SU-DHL-6 (cell line): ENCODE measurements around the gene DPF1.

Experiments
- H2AFZ ChIP-seq: fragments of 200-600 bp; sonication (generic); 2 replicates; pipeline ENCODE4 v1.6.1; 2014; ENCODE audit warnings: low read depth, mild to moderate bottlenecking, moderate library complexity, mixed read lengths, antibody characterized with exemption, low read length; ENCODE audit not compliant: severe bottlenecking
- H3F3A ChIP-seq: fragments of 200-600 bp; shearing (Covaris generic); 2 replicates; pipeline ENCODE4 v1.6.0; 2016; ENCODE audit warnings: antibody characterized with exemption, mild to moderate bottlenecking; ENCODE audit not compliant: insufficient read depth
- H3K27ac ChIP-seq: fragments of 200-600 bp; sonication (generic); 2 replicates; pipeline ENCODE4 v1.5.1; 2016; ENCODE audit warnings: low read depth, mild to moderate bottlenecking, low read length, moderate library complexity, mixed read lengths
- H3K27me3 ChIP-seq: fragments of 200-600 bp; sonication (generic), shearing (Covaris generic); 2 replicates; pipeline ENCODE4 v1.6.0; 2014; ENCODE audit warnings: mild to moderate bottlenecking, low read length
- H3K36me3 ChIP-seq: fragments of 200-600 bp; sonication (generic); 2 replicates; pipeline ENCODE4 v1.6.1; 2014; ENCODE audit warnings: mild to moderate bottlenecking, low read length, mixed read lengths
- H3K4me2 ChIP-seq: fragments of 300-600, 200-600 bp; shearing (Covaris generic), sonication (generic); 2 replicates; pipeline ENCODE4 v1.6.0; 2014; ENCODE audit warnings: low read length, low read depth, mild to moderate bottlenecking; ENCODE audit not compliant: poor library complexity, severe bottlenecking
- H3K4me3 ChIP-seq: fragments of 200-600 bp; sonication (generic); 2 replicates; pipeline ENCODE4 v1.5.1; 2014; ENCODE audit warnings: antibody characterized with exemption, low read length, mild to moderate bottlenecking, mixed read lengths; ENCODE audit not compliant: insufficient read depth, poor library complexity, severe bottlenecking
- H3K79me2 ChIP-seq: fragments of 200-600 bp; sonication (generic); 2 replicates; pipeline ENCODE4 v1.6.1; 2014; ENCODE audit warnings: mild to moderate bottlenecking, low read length, moderate library complexity; ENCODE audit not compliant: insufficient read depth
- H3K9ac ChIP-seq: fragments of 200-600 bp; sonication (generic); 2 replicates; pipeline ENCODE4 v1.7.0; 2014; ENCODE audit warnings: mild to moderate bottlenecking, low read length
- H3K9me2 ChIP-seq: fragments of 200-600 bp; sonication (generic); replicated peaks from 2 replicates; pipeline ENCODE4 v1.6.1; 2014; ENCODE audit warnings: low read length; ENCODE audit not compliant: insufficient read depth
- H3K9me3 ChIP-seq: fragments of 200-600 bp; sonication (generic); 2 replicates; pipeline ENCODE4 v1.6.1; 2014; ENCODE audit warnings: low read length, mixed read lengths; ENCODE audit not compliant: insufficient read depth
- H4K20me1 ChIP-seq: fragments of 200-600 bp; sonication (generic); 2 replicates; pipeline ENCODE4 v1.6.1; 2014; ENCODE audit warnings: low read depth, mild to moderate bottlenecking, antibody characterized with exemption, low read length, moderate library complexity, mixed read lengths
- CTCF ChIP-seq: fragments of 200-600 bp; sonication (generic); IDR thresholded peaks from one replicate; pipeline ENCODE4 v1.5.1; 2017; ENCODE audit warnings: antibody characterized with exemption, mild to moderate bottlenecking, low read length, moderate library complexity; ENCODE audit not compliant: insufficient read depth, poor library complexity, severe bottlenecking
- EZH2phosphoT487 ChIP-seq: fragments of 200-600 bp; sonication (generic), shearing (Covaris generic); conservative IDR thresholded peaks from 2 replicates; pipeline ENCODE4 v1.6.1; 2018; ENCODE audit warnings: mild to moderate bottlenecking, antibody characterized with exemption, low read length, moderate library complexity, mixed read lengths

Gene DPF1

GRCh38 chr19:38175422-38175821 is 48.6 kb downstream of the DPF1 start:
- Histone ChIP-seq H3K9ac (no peak overlapping the region), H3K27ac (no peak overlapping the region)
- TF ChIP-seq CTCF (no peak), EZH2phosphoT487 (no peak)

GRCh38 chr19:38173291-38174041 is 50.6 kb downstream of the DPF1 start:
- no peak overlapping the region for H3K27ac ChIP-seq
- H3K27me3 ChIP-seq, result no peaks in the 10 kb centered on the region
- no peak overlapping the region for H3K9ac ChIP-seq
- H3K4me3 ChIP-seq, result no peak overlapping the region
- H3K79me2 ChIP-seq, result no peaks in the 10 kb centered on the region
- H3K4me2 ChIP-seq, result no peak overlapping the region
- no peaks in the 10 kb centered on the region for H3F3A ChIP-seq
- no peak overlapping the region for H2AFZ ChIP-seq
- H3K9me3 ChIP-seq, result no peaks in the 10 kb centered on the region
- H3K36me3 ChIP-seq, result no peaks in the 10 kb centered on the region; the same call in 1 of the 2 replicates
- TF ChIP-seq CTCF (no peak), EZH2phosphoT487 (no peak)
- H3K9me2 ChIP-seq, result no peaks in the 10 kb centered on the region
- H4K20me1 ChIP-seq, result no peaks in the 10 kb centered on the region

More at GRCh38 chr19:38175422-38175821, 48.6 kb downstream of the DPF1 start:
- peaks cover 8% of the 10 kb centered on the region for H3K36me3 ChIP-seq
- H3K4me3 ChIP-seq, result no peak overlapping the region
- no peaks in the 10 kb centered on the region for H3K9me2 ChIP-seq
- no peaks in the 10 kb centered on the region for H3K27me3 ChIP-seq
- no peaks in the 10 kb centered on the region for H3K79me2 ChIP-seq
- no peak overlapping the region for H2AFZ ChIP-seq
- H3K4me2 ChIP-seq, result no peak overlapping the region
- no peaks in the 10 kb centered on the region for H3K9me3 ChIP-seq
- H3F3A ChIP-seq, result no peaks in the 10 kb centered on the region
- no peaks in the 10 kb centered on the region for H4K20me1 ChIP-seq

- TF ChIP-seq EZH2phosphoT487 (no peak), CTCF (no peak)
Observed at GRCh38 chr19:38172001-38172400, 52.0 kb downstream of the DPF1 start.

More at GRCh38 chr19:38172001-38172400, 52.0 kb downstream of the DPF1 start:
- Histone ChIP-seq H3K9me3 (no peaks in the 10 kb centered on the region), H3K36me3 (0 out of 2 replicates have a peak, but pooled peaks cover 3% of the 10 kb centered on the region), H3F3A (no peaks in the 10 kb centered on the region), H3K4me2 (no peak overlapping the region), H2AFZ (no peak overlapping the region), H3K79me2 (no peaks in the 10 kb centered on the region), H3K4me3 (no peak overlapping the region), H3K27ac (no peak overlapping the region), H4K20me1 (no peaks in the 10 kb centered on the region), H3K27me3 (no peaks in the 10 kb centered on the region), H3K9me2 (no peaks in the 10 kb centered on the region), H3K9ac (no peak overlapping the region)
